Measurements from ENCODE around the gene FAM118B. TPM values are rescaled to one million over a fixed set of nuclear protein-coding genes. Genes with fewer than 3 reads are reported as not detected.
"Not testable (repeated sequence)": the region's sequence is repeated elsewhere in the genome, so short reads cannot be mapped to it uniquely, and the experiment has no call there.

Gene FAM118B
- polyA plus RNA-seq, 2 donors = 2.8 to 7.0 TPM

DNA sequence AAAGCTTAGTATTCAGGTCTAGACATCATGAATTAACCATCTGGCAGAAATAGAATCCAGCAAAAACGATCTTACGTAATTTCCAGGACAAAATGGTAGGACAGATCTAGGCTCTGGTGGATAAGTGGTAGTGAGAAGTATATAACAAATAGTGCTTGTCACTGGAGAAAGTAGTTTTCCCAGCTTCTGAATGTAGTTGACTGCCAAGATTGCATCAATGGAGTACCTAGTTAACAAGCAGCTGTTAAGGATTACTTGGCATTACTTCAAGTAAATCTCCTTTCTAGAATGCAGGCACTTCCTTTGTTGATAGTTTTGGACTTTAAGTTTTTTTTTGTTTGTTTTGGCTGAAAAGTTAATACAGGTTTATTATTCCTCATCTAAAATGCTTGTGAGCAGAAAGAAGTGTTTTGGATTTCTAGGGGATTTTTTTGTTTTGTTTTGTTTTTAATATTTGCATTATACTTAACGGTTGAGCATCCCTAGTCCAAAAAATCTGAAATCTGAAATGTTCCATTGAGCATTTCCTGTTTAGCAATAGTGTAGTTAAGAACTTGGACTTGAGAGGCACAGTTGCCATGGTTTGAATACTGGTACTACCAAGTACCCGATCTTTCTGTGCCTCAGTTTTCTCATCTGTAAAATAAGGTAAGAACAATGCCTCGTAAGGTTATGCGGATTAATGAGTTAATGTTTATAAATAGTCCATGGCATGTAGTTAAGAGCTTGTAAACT, 20.3 kb downstream of the FAM118B start:
- Histone ChIP-seq H3K4me3 (ENCODE audit: low read depth in 1 of 2, low read length in 2 of 2) (no peak overlapping the region), H3K36me3 (ENCODE audit: control insufficient read depth in 2 of 2, insufficient read depth in 2 of 2, low read length in 1 of 2) (no peaks in the 10 kb centered on the region), H3K27ac (ENCODE audit: low read depth in 2 of 2, low read length in 1 of 2) (no peak overlapping the region), H3K4me1 (ENCODE audit: control insufficient read depth in 2 of 2, insufficient read depth in 2 of 2, low read length in 1 of 2) (no peaks in the 10 kb centered on the region), H3K9me3 (ENCODE audit: control insufficient read depth in 2 of 2, insufficient read depth in 1 of 2, low read depth in 1 of 2, low read length in 1 of 2) (no peaks in the 10 kb centered on the region), H3K27me3 (ENCODE audit: control insufficient read depth in 1 of 2, insufficient read depth in 2 of 2, low read length in 2 of 2) (no peaks in the 10 kb centered on the region)
- WGBS, 2 donors = 63 to 68% methylated on average over 6 of the region's 6 CpGs

DNA sequence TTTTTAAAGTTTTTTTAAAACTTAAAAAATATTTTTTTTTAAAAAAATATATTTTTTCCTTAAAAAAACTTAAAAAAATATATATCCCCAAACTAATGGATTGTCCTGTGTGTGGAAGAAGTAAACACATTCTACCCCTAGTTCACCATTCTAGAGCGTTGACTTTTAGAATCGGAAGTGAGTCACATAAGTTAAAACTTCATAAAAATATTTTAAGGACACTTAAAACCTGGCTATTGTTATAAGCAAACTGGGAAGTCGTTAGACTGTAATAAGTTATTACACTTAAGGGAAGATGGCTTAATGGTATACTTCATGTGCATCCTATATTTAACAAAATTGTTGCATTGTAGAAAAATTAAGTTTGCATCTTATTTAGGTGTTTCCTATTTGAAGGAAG, 21.1 kb downstream of the FAM118B start:
- no peaks in the 10 kb centered on the region for H3K27me3 ChIP-seq (ENCODE audit: control insufficient read depth in 1 of 2, insufficient read depth in 2 of 2, low read length in 2 of 2)
- H3K36me3 ChIP-seq (ENCODE audit: control insufficient read depth in 2 of 2, insufficient read depth in 2 of 2, low read length in 1 of 2) = no peaks in the 10 kb centered on the region
- H3K27ac ChIP-seq (ENCODE audit: low read depth in 2 of 2, low read length in 1 of 2) = no peak overlapping the region
- H3K9me3 ChIP-seq (ENCODE audit: control insufficient read depth in 2 of 2, insufficient read depth in 1 of 2, low read depth in 1 of 2, low read length in 1 of 2) = no peaks in the 10 kb centered on the region
- 83 to 94% methylated on average over 3 of the region's 3 CpGs for WGBS, 2 donors
- no peaks in the 10 kb centered on the region for H3K4me1 ChIP-seq (ENCODE audit: control insufficient read depth in 2 of 2, insufficient read depth in 2 of 2, low read length in 1 of 2)
- no peak overlapping the region for H3K4me3 ChIP-seq (ENCODE audit: low read depth in 1 of 2, low read length in 2 of 2)

DNA sequence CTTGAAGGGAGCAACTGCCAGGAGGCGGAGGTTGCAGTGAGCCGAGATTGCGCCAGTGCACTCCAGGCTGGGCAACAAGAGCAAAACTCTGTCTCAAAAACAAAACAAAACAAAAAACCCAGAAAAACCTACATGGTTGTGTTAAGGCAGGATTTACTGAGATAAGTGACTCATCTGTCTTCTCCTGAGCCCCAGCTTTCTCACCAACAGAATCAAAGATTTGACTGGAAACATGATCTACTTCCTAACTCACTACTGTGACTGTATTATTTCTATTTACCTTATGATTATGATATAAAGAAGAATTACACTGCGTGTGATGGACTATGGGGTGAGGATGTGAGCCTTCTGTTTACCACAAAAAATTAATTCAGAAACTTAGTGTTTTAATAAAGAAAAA, 21.8 kb downstream of the FAM118B start:
- no peaks in the 10 kb centered on the region for H3K27me3 ChIP-seq (ENCODE audit: control insufficient read depth in 1 of 2, insufficient read depth in 2 of 2, low read length in 2 of 2)
- no peak overlapping the region for H3K27ac ChIP-seq (ENCODE audit: low read depth in 2 of 2, low read length in 1 of 2)
- WGBS, 2 donors = 85 to 96% methylated on average over 4 of the region's 4 CpGs
- H3K36me3 ChIP-seq (ENCODE audit: control insufficient read depth in 2 of 2, insufficient read depth in 2 of 2, low read length in 1 of 2) = no peaks in the 10 kb centered on the region
- no peak overlapping the region for H3K4me3 ChIP-seq (ENCODE audit: low read depth in 1 of 2, low read length in 2 of 2)
- no peaks in the 10 kb centered on the region for H3K9me3 ChIP-seq (ENCODE audit: control insufficient read depth in 2 of 2, insufficient read depth in 1 of 2, low read depth in 1 of 2, low read length in 1 of 2)
- H3K4me1 ChIP-seq (ENCODE audit: control insufficient read depth in 2 of 2, insufficient read depth in 2 of 2, low read length in 1 of 2) = no peaks in the 10 kb centered on the region

DNA sequence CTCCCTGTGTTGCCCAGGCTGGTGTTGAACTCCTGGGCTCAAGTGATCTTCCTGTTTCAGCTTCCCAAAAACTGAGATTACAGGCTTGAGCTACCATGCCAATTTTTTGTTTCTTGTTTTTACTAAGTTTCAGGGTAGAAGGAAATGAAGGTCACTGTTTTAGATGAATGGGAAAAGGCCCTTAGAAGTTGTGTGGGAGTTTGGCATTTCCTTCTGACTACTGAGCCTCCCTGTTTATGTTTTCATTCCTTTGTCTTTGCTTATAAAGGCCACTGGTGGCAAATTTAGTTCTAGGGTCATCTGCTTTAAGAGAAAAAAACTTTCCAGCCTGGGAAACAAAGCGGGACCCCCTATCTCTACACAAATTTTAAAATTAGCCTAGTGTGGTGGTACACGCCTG, 35.1 kb downstream of the FAM118B start:
- Histone ChIP-seq H3K27me3 (ENCODE audit: control insufficient read depth in 1 of 2, insufficient read depth in 2 of 2, low read length in 2 of 2) (no peaks in the 10 kb centered on the region), H3K27ac (ENCODE audit: low read depth in 2 of 2, low read length in 1 of 2) (no peak overlapping the region), H3K4me1 (ENCODE audit: control insufficient read depth in 2 of 2, insufficient read depth in 2 of 2, low read length in 1 of 2) (no peaks in the 10 kb centered on the region), H3K36me3 (ENCODE audit: control insufficient read depth in 2 of 2, insufficient read depth in 2 of 2, low read length in 1 of 2) (peaks cover 0 to 2% of the 10 kb centered on the region in 2 donors), H3K9me3 (ENCODE audit: control insufficient read depth in 2 of 2, insufficient read depth in 1 of 2, low read depth in 1 of 2, low read length in 1 of 2) (no peaks in the 10 kb centered on the region), H3K4me3 (ENCODE audit: low read depth in 1 of 2, low read length in 2 of 2) (no peak overlapping the region)
- WGBS, 2 donors = 87 to 95% methylated on average over 2 of the region's 2 CpGs

DNA sequence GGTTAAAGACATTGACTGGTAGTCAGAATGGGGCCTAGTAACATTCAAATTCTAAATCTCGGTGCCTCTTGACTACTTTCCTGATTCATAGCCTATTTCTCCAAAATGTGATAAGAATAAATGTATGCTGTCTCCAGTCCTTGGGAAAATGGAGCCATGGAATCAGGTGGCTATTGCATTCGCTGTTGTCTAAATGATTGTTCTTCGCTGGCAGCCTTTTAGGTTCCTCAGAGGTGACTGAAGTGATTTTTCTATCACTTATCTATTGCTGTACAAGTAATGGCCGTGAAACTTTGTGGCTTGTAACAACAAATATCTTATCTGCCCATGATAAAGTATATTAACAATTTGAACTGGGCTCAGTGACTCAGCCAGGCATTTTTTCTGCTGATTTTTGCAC, 41.7 kb downstream of the FAM118B start:
- no peak overlapping the region for H3K27ac ChIP-seq (ENCODE audit: low read depth in 2 of 2, low read length in 1 of 2)
- no peak overlapping the region for H3K4me3 ChIP-seq (ENCODE audit: low read depth in 1 of 2, low read length in 2 of 2)
- no peaks in the 10 kb centered on the region for H3K9me3 ChIP-seq (ENCODE audit: control insufficient read depth in 2 of 2, insufficient read depth in 1 of 2, low read depth in 1 of 2, low read length in 1 of 2)
- no peaks in the 10 kb centered on the region for H3K4me1 ChIP-seq (ENCODE audit: control insufficient read depth in 2 of 2, insufficient read depth in 2 of 2, low read length in 1 of 2)
- H3K36me3 ChIP-seq (ENCODE audit: control insufficient read depth in 2 of 2, insufficient read depth in 2 of 2, low read length in 1 of 2) = peaks cover 0 to 3% of the 10 kb centered on the region in 2 donors
- H3K27me3 ChIP-seq (ENCODE audit: control insufficient read depth in 1 of 2, insufficient read depth in 2 of 2, low read length in 2 of 2) = no peaks in the 10 kb centered on the region
- WGBS, 2 donors = 74 to 98% methylated on average over 4 of the region's 4 CpGs

DNA sequence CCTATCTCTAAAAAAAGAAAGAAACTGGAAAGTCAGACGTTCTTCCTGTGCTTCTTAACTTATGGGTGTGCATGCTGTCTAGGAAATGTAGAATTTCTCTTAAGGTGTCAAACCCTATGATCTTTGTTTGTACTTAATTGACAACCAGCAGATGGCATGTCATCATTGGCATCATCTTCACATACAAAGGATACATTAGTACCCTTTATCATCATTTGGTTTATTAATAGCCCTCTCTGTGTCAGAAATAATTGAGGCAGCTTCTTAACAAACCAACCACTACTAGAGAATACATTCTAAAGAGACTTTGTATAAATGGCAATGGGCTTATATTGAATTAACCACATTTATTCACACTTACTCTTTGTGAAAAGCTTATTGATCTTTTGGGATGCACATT, 43.2 kb downstream of the FAM118B start:
- no peaks in the 10 kb centered on the region for H3K27me3 ChIP-seq (ENCODE audit: control insufficient read depth in 1 of 2, insufficient read depth in 2 of 2, low read length in 2 of 2)
- H3K4me1 ChIP-seq (ENCODE audit: control insufficient read depth in 2 of 2, insufficient read depth in 2 of 2, low read length in 1 of 2) = no peaks in the 10 kb centered on the region
- no peak overlapping the region for H3K4me3 ChIP-seq (ENCODE audit: low read depth in 1 of 2, low read length in 2 of 2)
- H3K27ac ChIP-seq (ENCODE audit: low read depth in 2 of 2, low read length in 1 of 2) = no peak overlapping the region
- H3K36me3 ChIP-seq (ENCODE audit: control insufficient read depth in 2 of 2, insufficient read depth in 2 of 2, low read length in 1 of 2) = peaks cover 0 to 3% of the 10 kb centered on the region in 2 donors
- 66% methylated on average over 1 of the region's 1 CpG for WGBS, 2 donors
- H3K9me3 ChIP-seq (ENCODE audit: control insufficient read depth in 2 of 2, insufficient read depth in 1 of 2, low read depth in 1 of 2, low read length in 1 of 2) = no peaks in the 10 kb centered on the region

DNA sequence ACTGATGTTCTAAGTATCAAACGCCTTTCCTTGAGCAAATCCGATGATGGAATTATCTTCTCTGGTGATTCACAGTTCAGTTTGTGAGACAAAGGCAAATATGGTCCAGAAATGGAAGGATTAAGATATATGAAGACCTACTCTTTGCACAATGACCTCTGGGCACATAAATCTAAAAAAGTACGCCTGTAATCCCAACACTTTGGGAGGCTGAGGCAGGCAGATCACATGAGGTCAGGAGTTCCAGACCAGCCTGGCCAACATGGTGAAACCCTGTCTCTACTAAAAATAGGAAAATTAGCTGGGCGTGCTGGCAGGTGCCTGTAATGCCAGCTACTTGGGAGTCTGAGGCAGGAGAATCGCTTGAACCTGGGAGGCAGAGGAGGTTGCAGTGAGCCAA, 43.9 kb downstream of the FAM118B start:
- not testable (repeated sequence) for H3K36me3 ChIP-seq (ENCODE audit: control insufficient read depth in 2 of 2, insufficient read depth in 2 of 2, low read length in 1 of 2); H3K4me1 ChIP-seq (ENCODE audit: control insufficient read depth in 2 of 2, insufficient read depth in 2 of 2, low read length in 1 of 2); H3K4me3 ChIP-seq (ENCODE audit: low read depth in 1 of 2, low read length in 2 of 2); H3K9me3 ChIP-seq (ENCODE audit: control insufficient read depth in 2 of 2, insufficient read depth in 1 of 2, low read depth in 1 of 2, low read length in 1 of 2); H3K27ac ChIP-seq (ENCODE audit: low read depth in 2 of 2, low read length in 1 of 2); H3K27me3 ChIP-seq (ENCODE audit: control insufficient read depth in 1 of 2, insufficient read depth in 2 of 2, low read length in 2 of 2)
- WGBS, 2 donors = 92 to 95% methylated on average over 5 of the region's 5 CpGs

DNA sequence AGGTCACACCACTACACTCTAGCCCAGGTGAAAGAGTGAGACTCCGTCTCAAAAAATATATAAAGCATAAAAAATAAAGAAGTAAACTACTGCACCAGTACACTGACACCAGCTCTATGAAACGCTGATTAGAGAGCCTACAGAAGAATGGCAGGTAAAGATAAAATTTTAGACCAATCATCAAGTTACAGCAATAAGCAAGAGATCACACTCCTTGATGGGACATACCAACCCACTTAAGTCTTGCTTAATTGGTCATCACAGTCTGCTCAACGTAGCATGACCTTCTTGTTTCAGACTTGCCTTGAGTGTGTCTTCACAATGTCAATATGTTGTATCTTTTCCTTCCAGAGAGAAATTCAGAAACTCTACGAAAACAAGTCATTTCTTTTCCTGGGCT, 44.6 kb downstream of the FAM118B start:
- Histone ChIP-seq H3K4me1 (ENCODE audit: control insufficient read depth in 2 of 2, insufficient read depth in 2 of 2, low read length in 1 of 2) (no peaks in the 10 kb centered on the region), H3K36me3 (ENCODE audit: control insufficient read depth in 2 of 2, insufficient read depth in 2 of 2, low read length in 1 of 2) (peaks cover 0 to 3% of the 10 kb centered on the region in 2 donors), H3K4me3 (ENCODE audit: low read depth in 1 of 2, low read length in 2 of 2) (no peak overlapping the region), H3K27me3 (ENCODE audit: control insufficient read depth in 1 of 2, insufficient read depth in 2 of 2, low read length in 2 of 2) (no peaks in the 10 kb centered on the region), H3K27ac (ENCODE audit: low read depth in 2 of 2, low read length in 1 of 2) (no peak overlapping the region), H3K9me3 (ENCODE audit: control insufficient read depth in 2 of 2, insufficient read depth in 1 of 2, low read depth in 1 of 2, low read length in 1 of 2) (no peaks in the 10 kb centered on the region)
- 91 to 92% methylated on average over 4 of the region's 4 CpGs for WGBS, 2 donors

DNA sequence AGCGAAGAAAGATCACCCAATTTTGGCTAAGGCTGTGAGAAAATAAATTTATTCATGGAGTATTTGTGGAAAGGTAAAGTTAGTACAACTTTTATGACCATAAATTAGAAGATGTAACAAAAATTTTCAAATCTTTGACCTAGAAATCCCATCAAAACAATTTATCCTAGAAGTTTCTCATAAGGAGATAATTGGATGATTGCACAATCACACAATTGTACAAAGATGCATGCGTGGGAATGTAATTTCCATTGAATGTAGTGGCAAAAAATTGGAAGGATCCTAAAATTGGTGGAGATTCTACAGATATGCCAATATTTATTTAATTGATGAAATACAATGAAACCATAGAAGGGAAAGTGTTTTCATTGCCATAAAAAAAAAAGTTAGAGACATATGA, 45.6 kb downstream of the FAM118B start:
- Histone ChIP-seq H3K27me3 (ENCODE audit: control insufficient read depth in 1 of 2, insufficient read depth in 2 of 2, low read length in 2 of 2) (no peaks in the 10 kb centered on the region), H3K36me3 (ENCODE audit: control insufficient read depth in 2 of 2, insufficient read depth in 2 of 2, low read length in 1 of 2) (peaks cover 0 to 5% of the 10 kb centered on the region in 2 donors), H3K4me3 (ENCODE audit: low read depth in 1 of 2, low read length in 2 of 2) (no peak overlapping the region), H3K9me3 (ENCODE audit: control insufficient read depth in 2 of 2, insufficient read depth in 1 of 2, low read depth in 1 of 2, low read length in 1 of 2) (no peaks in the 10 kb centered on the region), H3K4me1 (ENCODE audit: control insufficient read depth in 2 of 2, insufficient read depth in 2 of 2, low read length in 1 of 2) (no peaks in the 10 kb centered on the region), H3K27ac (ENCODE audit: low read depth in 2 of 2, low read length in 1 of 2) (no peak overlapping the region)
- WGBS, 2 donors = 93 to 94% methylated on average over 2 of the region's 2 CpGs

DNA sequence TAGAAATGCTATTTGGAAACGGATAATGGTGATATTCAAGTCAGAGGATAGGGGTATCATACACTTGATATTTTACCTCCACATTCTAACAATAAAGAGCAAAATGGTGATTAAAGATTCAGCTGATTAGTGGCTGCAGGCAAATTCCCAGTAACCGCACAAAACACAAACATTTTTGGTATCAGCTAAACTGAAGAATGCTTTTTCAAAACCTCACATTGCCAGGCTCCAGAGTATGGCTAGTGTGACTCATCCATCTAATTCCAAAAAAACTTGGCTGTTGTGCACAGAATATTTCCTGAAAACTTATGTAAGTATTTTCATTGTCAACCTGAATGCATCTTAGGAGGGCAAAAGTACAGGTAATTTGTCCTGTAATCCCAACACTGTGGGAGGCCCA, 46.2 kb downstream of the FAM118B start:
- Histone ChIP-seq H3K27ac (ENCODE audit: low read depth in 2 of 2, low read length in 1 of 2) (no peak overlapping the region), H3K4me3 (ENCODE audit: low read depth in 1 of 2, low read length in 2 of 2) (no peak overlapping the region), H3K27me3 (ENCODE audit: control insufficient read depth in 1 of 2, insufficient read depth in 2 of 2, low read length in 2 of 2) (no peaks in the 10 kb centered on the region), H3K4me1 (ENCODE audit: control insufficient read depth in 2 of 2, insufficient read depth in 2 of 2, low read length in 1 of 2) (no peaks in the 10 kb centered on the region), H3K36me3 (ENCODE audit: control insufficient read depth in 2 of 2, insufficient read depth in 2 of 2, low read length in 1 of 2) (peaks cover 0 to 8% of the 10 kb centered on the region in 2 donors), H3K9me3 (ENCODE audit: control insufficient read depth in 2 of 2, insufficient read depth in 1 of 2, low read depth in 1 of 2, low read length in 1 of 2) (no peaks in the 10 kb centered on the region)
- 67 to 76% methylated on average over 2 of the region's 2 CpGs for whole genome bisulfite sequencing, 2 donors

Data from esophagus (tissue), 2 donors.